K562 (cell line): ENCODE measurements around the gene AGFG2. TPM values are rescaled to one million over a fixed set of nuclear protein-coding genes. Genes with fewer than 3 reads are reported as not detected.
A peak's percentile ranks its signal among the peaks of the same experiment; 100 is the strongest.

Experiments used
- E2F8 ChIP-seq: fragments of 450-650 bp; IDR thresholded peaks from 2 replicates; pipeline ENCODE4 v1.7.1; 2018; ENCODE audit warnings: mild to moderate bottlenecking, low read depth; ENCODE audit not compliant: partially characterized antibody
- HMG20B ChIP-seq: fragments of 250-450 bp; sonication (Bioruptor Pico); IDR thresholded peaks from 2 replicates; pipeline ENCODE4 v1.5.0; 2021; ENCODE audit warnings: mild to moderate bottlenecking
- HNRNPH1 ChIP-seq: fragments of 200-400 bp; formaldehyde crosslinking; optimal IDR thresholded peaks from 2 replicates; pipeline ENCODE3; 2017; ENCODE audit warnings: low read depth, mild to moderate bottlenecking, low read length, moderate library complexity
- HNRNPL ChIP-seq: fragments of 200-400 bp; formaldehyde crosslinking; IDR thresholded peaks from 2 replicates; pipeline ENCODE4 v1.6.1; 2017; ENCODE audit warnings: low read depth, mild to moderate bottlenecking, low read length
- OTX1 ChIP-seq: fragments of 450-650 bp; formaldehyde crosslinking; IDR thresholded peaks from 2 replicates; pipeline ENCODE4 v1.4.0; 2022; ENCODE audit warnings: mild to moderate bottlenecking
- SMC3 ChIP-seq: conservative IDR thresholded peaks from 2 replicates; pipeline ENCODE4 v1.6.1; 2011; ENCODE audit warnings: low read depth, low read length, improper control_type of control experiment; ENCODE audit not compliant: insufficient read depth
- UBTF ChIP-seq, 2 experiments: IDR thresholded peaks; 2 replicates each; pipeline ENCODE4 v1.6.1; 2012; ENCODE audit warnings: improper control_type of control experiment in 2 of 2, low read depth in 2 of 2, low read length in 2 of 2, borderline replicate concordance in 1 of 2
- ZBTB7A ChIP-seq: IDR thresholded peaks from 2 replicates; pipeline ENCODE4 v1.6.1; 2011; ENCODE audit warnings: low read depth, mild to moderate bottlenecking, low read length, moderate library complexity, borderline replicate concordance; ENCODE audit not compliant: control insufficient read depth
- ZBTB9 ChIP-seq: fragments of 450-650 bp; formaldehyde crosslinking; IDR thresholded peaks from 2 replicates; pipeline ENCODE4 v1.4.0; 2020; ENCODE audit warnings: mild to moderate bottlenecking, moderate library complexity
- ZNF121 ChIP-seq: sonication (generic); formaldehyde crosslinking; conservative IDR thresholded peaks from 2 replicates; pipeline ENCODE4 v1.8.0; 2022; ENCODE audit warnings: missing genetic modification reagents
- ZNF134 ChIP-seq: fragments of 250-450 bp; sonication (Bioruptor Pico); conservative IDR thresholded peaks from 2 replicates; pipeline ENCODE4 v1.4.0; 2020
- ZNF408 ChIP-seq: fragments of 250-450 bp; sonication (Bioruptor Pico); IDR thresholded peaks from 2 replicates; pipeline ENCODE4 v1.4.0; 2020; ENCODE audit warnings: low read depth, mild to moderate bottlenecking, moderate library complexity
- ZNF512 ChIP-seq: IDR thresholded peaks from 2 replicates; pipeline ENCODE4 v1.6.1; 2016; ENCODE audit warnings: missing genetic modification characterization, missing compliant biosample characterization
- ZNF518B ChIP-seq: fragments of 250-450 bp; sonication (Bioruptor Pico); IDR thresholded peaks from 2 replicates; pipeline ENCODE4 v1.5.0; 2021; ENCODE audit warnings: mild to moderate bottlenecking, moderate library complexity
- ZNF586 ChIP-seq: fragments of 450-650 bp; formaldehyde crosslinking; conservative IDR thresholded peaks from 2 replicates; pipeline ENCODE4 v1.4.0; 2020; ENCODE audit warnings: mild to moderate bottlenecking, moderate library complexity
- polyA plus RNA-seq, 8 experiments: library from polyadenylated mRNA; depleted of rRNA in 4 of 8; stranded (reverse) in 5 of 8; unstranded in 3 of 8; fragments of >200 nt; fragmentation: Nextera tagmentation in 2 of 8; fragmentation: Illumina TruSeq in 1 of 8; extraction: Ambion mirVana in 2 of 8; extraction: Trizol in 1 of 8; gene quantifications; 2 replicates each; pipeline versions ENCODE4 v1.2.1 to v1.2.3, GENCODE V29; 2011 to 2014; ENCODE audit warnings: inconsistent platforms in 1 of 8, missing spikeins in 1 of 8
- total RNA-seq, 7 experiments: library from RNA; depleted of rRNA in 6 of 7; stranded (reverse); fragments of >200 nt in 6 of 7; fragmentation: Illumina TruSeq in 2 of 7; extraction: Trizol in 2 of 7; gene quantifications; 2 replicates each; pipeline versions ENCODE4 v1.2.1 to v1.2.3, GENCODE V29; 2011 to 2021; ENCODE audit warnings: low replicate concordance in 1 of 7

The AGFG2 gene
- total and polyA plus RNA-seq, 9 of the 15 experiments (the other 6 are each of a cell fraction or from before 2014, with no cell fraction given), result 0.31 to 23.1 (median 6.5) TPM

- TF ChIP-seq ZNF512 (tag) (no peak), ZNF586 (CRISPR knock-in tag) (no peak), HMG20B (no peak), E2F8 (no peak), ZBTB7A (peak; percentile 95), OTX1 (CRISPR knock-in tag) (no peak), ZBTB9 (no peak; the same call in 1 of the 2 replicates), HNRNPL (no peak), ZNF518B (CRISPR knock-in tag) (no peak), ZNF134 (CRISPR knock-in tag) (no peak), HNRNPH1 (no peak), SMC3 (no peak), ZNF121 (CRISPR knock-in tag) (no peak), UBTF (IDR thresholded peaks at IDR 0.05; ENCODE audit: borderline replicate concordance in 1 of 2, low read depth in 2 of 2, low read length in 2 of 2) (no peak), ZNF408 (CRISPR knock-in tag) (no peak)
These were observed 73.9 kb downstream of the AGFG2 start (continued) for GRCh38 chr7:100612730-100613390.
